NCI-H2171 treated with DMSO at 0.1 percent for 48 hours (cell line): Measurements from ENCODE around the gene METTL4.

ENCODE experiments used
- DNase-seq: peaks from one replicate; lab custom pipeline; 2025; lab: John Stamatoyannopoulos, UW

Gene METTL4

GRCh38 chr18:2515908-2516625 lies 55.2 kb downstream of the METTL4 start:
- no peak for DNase-seq

- no peak for DNase-seq
Observed at GRCh38 chr18:2515171-2515787, 56.0 kb downstream of the METTL4 start.

GRCh38 chr18:2513616-2514015 lies 57.7 kb downstream of the METTL4 start:
- DNase-seq, result peak; percentile 99

GRCh38 chr18:2512059-2512458 lies 59.2 kb downstream of the METTL4 start:
- no peak for DNase-seq

GRCh38 chr18:2511451-2511850 lies 59.9 kb downstream of the METTL4 start:
- peak; percentile 53 for DNase-seq

- no peak for DNase-seq
Observed at GRCh38 chr18:2510416-2510815, 60.9 kb downstream of the METTL4 start.

GRCh38 chr18:2508678-2509077 lies 62.6 kb downstream of the METTL4 start:
- DNase-seq, result no peak

- DNase-seq, result no peak
Observed at GRCh38 chr18:2508155-2508554, 63.1 kb downstream of the METTL4 start.

- DNase-seq, result no peak
Observed at GRCh38 chr18:2504642-2505041, 66.7 kb downstream of the METTL4 start.

- no peak for DNase-seq
Observed at GRCh38 chr18:2502880-2503279, 68.4 kb downstream of the METTL4 start.

GRCh38 chr18:2502394-2502793 lies 68.9 kb downstream of the METTL4 start:
- DNase-seq, result no peak

- no peak for DNase-seq
Observed at GRCh38 chr18:2497797-2498196, 73.5 kb downstream of the METTL4 start.

- no peak for DNase-seq
Observed at GRCh38 chr18:2495381-2495780, 75.9 kb downstream of the METTL4 start.

GRCh38 chr18:2494921-2495320 lies 76.4 kb downstream of the METTL4 start:
- no peak for DNase-seq
